ENCODE data around the gene IFITM2. TPM values are rescaled to one million over a fixed set of nuclear protein-coding genes. Genes with fewer than 3 reads are reported as not detected.

Gene IFITM2
- total and polyA plus RNA-seq, 4 donors, result 424 to 1,109 (median 768) TPM

Other genes starting within 250 kb of the IFITM2 start
- not detected for gene SCGB1C1, start 114.7 kb upstream of the IFITM2 start, total RNA-seq
- not detected for gene SCGB1C1, start 114.7 kb upstream of the IFITM2 start, polyA plus RNA-seq
- 10 to 100 TPM; 50.3 to 55.4 TPM for gene BET1L, start 100.4 kb upstream of the IFITM2 start, total RNA-seq
- 10 to 100 TPM; 24.0 to 40.1 TPM for gene BET1L, start 100.4 kb upstream of the IFITM2 start, polyA plus RNA-seq
- 10 to 100 TPM; 70.1 to 77.3 TPM for gene RIC8A, start 100.1 kb upstream of the IFITM2 start, total RNA-seq
- 10 to 100 TPM; 30.6 to 65.6 TPM for gene RIC8A, start 100.1 kb upstream of the IFITM2 start, polyA plus RNA-seq
- gene SIRT3, start 71.5 kb upstream of the IFITM2 start, total RNA-seq, result 10 to 100 TPM in 1 of 2 donors, 1 to 10 TPM in 1; 8.6 to 17.6 TPM
- gene SIRT3, start 71.5 kb upstream of the IFITM2 start, polyA plus RNA-seq, result 10 to 100 TPM; 14.8 to 24.8 TPM
- gene PSMD13, start 70.8 kb upstream of the IFITM2 start, total RNA-seq, result 10 to 100 TPM; 75.4 to 80.9 TPM
- gene PSMD13, start 70.8 kb upstream of the IFITM2 start, polyA plus RNA-seq, result 100 to 1,000 TPM in 1 of 2 donors, 10 to 100 TPM in 1; 70.9 to 123 TPM
- under 1 TPM; 0.66 to 0.88 TPM for gene NLRP6, start 29.4 kb upstream of the IFITM2 start, total RNA-seq
- 1 to 10 TPM in 1 of 2 donors, not detected in 1; 6.1 TPM for gene NLRP6, start 29.4 kb upstream of the IFITM2 start, polyA plus RNA-seq
- gene PGGHG, start 18.7 kb upstream of the IFITM2 start, total RNA-seq, result 10 to 100 TPM; 42.1 to 61.6 TPM
- gene PGGHG, start 18.7 kb upstream of the IFITM2 start, polyA plus RNA-seq, result 100 to 1,000 TPM in 1 of 2 donors, 10 to 100 TPM in 1; 23.9 to 197 TPM
- not detected for gene IFITM5, start 8.3 kb upstream of the IFITM2 start, total RNA-seq
- not detected for gene IFITM5, start 8.3 kb upstream of the IFITM2 start, polyA plus RNA-seq
- gene IFITM1, start 6.2 kb downstream of the IFITM2 start, total RNA-seq, result 100 to 1,000 TPM; 278 to 311 TPM
- gene IFITM1, start 6.2 kb downstream of the IFITM2 start, polyA plus RNA-seq, result 10 to 100 TPM; 46.7 to 88.3 TPM
- gene IFITM3, start 13.0 kb downstream of the IFITM2 start, total RNA-seq, result 1,000 to 10,000 TPM; 1,112 to 1,381 TPM
- gene IFITM3, start 13.0 kb downstream of the IFITM2 start, polyA plus RNA-seq, result 1,000 to 10,000 TPM in 1 of 2 donors, 100 to 1,000 TPM in 1; 856 to 2,374 TPM
- gene B4GALNT4, start 61.7 kb downstream of the IFITM2 start, total RNA-seq, result 1 to 10 TPM in 1 of 2 donors, under 1 TPM in 1; 0.58 to 3.2 TPM
- 1 to 10 TPM in 1 of 2 donors, under 1 TPM in 1; 0.38 to 4.6 TPM for gene B4GALNT4, start 61.7 kb downstream of the IFITM2 start, polyA plus RNA-seq
- gene PKP3, start 86.4 kb downstream of the IFITM2 start, total RNA-seq, result under 1 TPM in 1 of 2 donors, not detected in 1; 0.42 TPM
- gene PKP3, start 86.4 kb downstream of the IFITM2 start, polyA plus RNA-seq, result 10 to 100 TPM in 1 of 2 donors, under 1 TPM in 1; 0.05 to 10.9 TPM
- 10 to 100 TPM; 19.8 to 47.8 TPM for gene SIGIRR, start 107.2 kb downstream of the IFITM2 start, total RNA-seq
- gene SIGIRR, start 107.2 kb downstream of the IFITM2 start, polyA plus RNA-seq, result 10 to 100 TPM; 27.8 to 52.7 TPM
- gene ANO9, start 134.2 kb downstream of the IFITM2 start, total RNA-seq, result 1 to 10 TPM; 1.3 to 2.8 TPM
- gene ANO9, start 134.2 kb downstream of the IFITM2 start, polyA plus RNA-seq, result 1 to 10 TPM in 1 of 2 donors, under 1 TPM in 1; 0.41 to 8.1 TPM
- gene PTDSS2, start 142.5 kb downstream of the IFITM2 start, total RNA-seq, result 10 to 100 TPM; 19.2 to 34.1 TPM
- gene PTDSS2, start 142.5 kb downstream of the IFITM2 start, polyA plus RNA-seq, result 10 to 100 TPM; 10.1 to 47.6 TPM
- 100 to 1,000 TPM; 146 to 184 TPM for gene RNH1, start 199.4 kb downstream of the IFITM2 start, total RNA-seq
- 100 to 1,000 TPM; 125 to 224 TPM for gene RNH1, start 199.4 kb downstream of the IFITM2 start, polyA plus RNA-seq
- 10 to 100 TPM; 35.9 to 44.9 TPM for gene HRAS, start 227.8 kb downstream of the IFITM2 start, total RNA-seq
- gene HRAS, start 227.8 kb downstream of the IFITM2 start, polyA plus RNA-seq, result 100 to 1,000 TPM in 1 of 2 donors, 10 to 100 TPM in 1; 75.9 to 142 TPM
- gene LRRC56, start 229.7 kb downstream of the IFITM2 start, total RNA-seq, result 1 to 10 TPM; 1.0 to 1.3 TPM
- gene LRRC56, start 229.7 kb downstream of the IFITM2 start, polyA plus RNA-seq, result 1 to 10 TPM in 1 of 2 donors, under 1 TPM in 1; 0.25 to 1.5 TPM